Tibial artery (tissue), 4 donors: ENCODE results near the gene HOGA1.

ENCODE experiments used
- DNase-seq, 2 donors: peaks; one replicate each; pipeline ENCODE4 v3.0.0-alpha.2; 2019
- H3K27ac ChIP-seq, 2 donors: fragments of 200-600 bp; sonication (generic) in 1 of 2; 1 replicate in 1 of 2; 2 replicates in 1 of 2; pipeline ENCODE4 v1.5.1; 2018 to 2019; ENCODE audit warnings: mild to moderate bottlenecking in 1 of 2
- H3K27me3 ChIP-seq, 2 donors: fragments of 200-600 bp; sonication (generic) in 1 of 2; one replicate each; pipeline versions ENCODE4 v1.5.1 to v1.6.0; 2016 to 2019
- H3K36me3 ChIP-seq, 3 donors: fragments of 200-600 bp; sonication (generic) in 2 of 3; one replicate each; pipeline ENCODE4 v1.5.1; 2016 to 2019; ENCODE audit warnings: mild to moderate bottlenecking in 2 of 3
- H3K4me1 ChIP-seq, 4 donors: fragments of 200-600 bp; sonication (generic) in 2 of 4; 1 replicate in 3 of 4; 2 replicates in 1 of 4; pipeline ENCODE4 v1.5.1; 2016 to 2019
- H3K4me3 ChIP-seq, 2 donors: fragments of 200-600 bp; sonication (generic) in 1 of 2; 1 replicate in 1 of 2; 2 replicates in 1 of 2; pipeline ENCODE4 v1.5.1; 2018 to 2019; ENCODE audit warnings: mild to moderate bottlenecking in 2 of 2
- H3K9me3 ChIP-seq, 3 donors: fragments of 200-600 bp; sonication (generic) in 1 of 3; one replicate each; pipeline ENCODE4 v1.5.1; 2016 to 2019
- intact Hi-C: fragments of 100-400 bp; cut with DNase I; formaldehyde crosslinking; loops from one replicate; pipeline ENCODE4 v1.15.0; 2023; ENCODE audit warnings: low total_unique reads
- TF ChIP-seq, protein P1 (sequence below), 2 experiments: fragments of 200-600 bp in 1 of 2; fragments of 450-650 bp in 1 of 2; IDR thresholded peaks; one replicate each; pipeline ENCODE4 v1.5.1; 2017 to 2019; ENCODE audit warnings: antibody characterized with exemption in 2 of 2, mild to moderate bottlenecking in 1 of 2, moderate library complexity in 1 of 2

The HOGA1 gene

DNA sequence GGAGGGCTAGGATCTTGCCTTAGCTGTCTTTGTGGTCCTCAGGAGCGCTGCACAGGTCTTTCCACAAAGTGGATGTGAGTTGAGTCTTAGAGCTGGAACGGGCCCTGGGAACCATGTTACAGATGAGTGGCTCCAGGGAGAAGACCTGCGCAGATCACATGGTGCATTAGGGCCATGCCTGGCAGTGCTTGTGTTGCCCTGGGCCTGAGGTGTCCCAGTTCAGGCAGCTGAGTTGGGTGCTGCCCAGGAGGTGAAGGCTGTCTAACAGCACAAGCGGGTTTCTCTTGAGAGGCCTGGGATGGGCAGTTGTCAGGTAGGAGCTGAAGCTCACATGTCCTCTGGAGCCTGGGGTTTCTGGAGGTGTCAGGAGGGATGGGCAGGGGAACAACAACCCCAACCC is 45.4 kb upstream of the HOGA1 start:
- DNase-seq: no peak
- intact Hi-C loops: no loop called here
- Histone ChIP-seq H3K36me3 (no peaks in the 10 kb centered on the region), H3K9me3 (no peaks in the 10 kb centered on the region), H3K4me3 (no peak overlapping the region), H3K4me1 (peaks cover 4 to 55% (median 40%) of the 10 kb centered on the region in 4 donors), H3K27me3 (no peaks in the 10 kb centered on the region), H3K27ac (peak overlapping the region; percentile 14 to 88)
- TF ChIP-seq, protein P1, sequence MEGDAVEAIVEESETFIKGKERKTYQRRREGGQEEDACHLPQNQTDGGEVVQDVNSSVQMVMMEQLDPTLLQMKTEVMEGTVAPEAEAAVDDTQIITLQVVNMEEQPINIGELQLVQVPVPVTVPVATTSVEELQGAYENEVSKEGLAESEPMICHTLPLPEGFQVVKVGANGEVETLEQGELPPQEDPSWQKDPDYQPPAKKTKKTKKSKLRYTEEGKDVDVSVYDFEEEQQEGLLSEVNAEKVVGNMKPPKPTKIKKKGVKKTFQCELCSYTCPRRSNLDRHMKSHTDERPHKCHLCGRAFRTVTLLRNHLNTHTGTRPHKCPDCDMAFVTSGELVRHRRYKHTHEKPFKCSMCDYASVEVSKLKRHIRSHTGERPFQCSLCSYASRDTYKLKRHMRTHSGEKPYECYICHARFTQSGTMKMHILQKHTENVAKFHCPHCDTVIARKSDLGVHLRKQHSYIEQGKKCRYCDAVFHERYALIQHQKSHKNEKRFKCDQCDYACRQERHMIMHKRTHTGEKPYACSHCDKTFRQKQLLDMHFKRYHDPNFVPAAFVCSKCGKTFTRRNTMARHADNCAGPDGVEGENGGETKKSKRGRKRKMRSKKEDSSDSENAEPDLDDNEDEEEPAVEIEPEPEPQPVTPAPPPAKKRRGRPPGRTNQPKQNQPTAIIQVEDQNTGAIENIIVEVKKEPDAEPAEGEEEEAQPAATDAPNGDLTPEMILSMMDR (IDR thresholded peaks at IDR 0.05): no peak

DNA sequence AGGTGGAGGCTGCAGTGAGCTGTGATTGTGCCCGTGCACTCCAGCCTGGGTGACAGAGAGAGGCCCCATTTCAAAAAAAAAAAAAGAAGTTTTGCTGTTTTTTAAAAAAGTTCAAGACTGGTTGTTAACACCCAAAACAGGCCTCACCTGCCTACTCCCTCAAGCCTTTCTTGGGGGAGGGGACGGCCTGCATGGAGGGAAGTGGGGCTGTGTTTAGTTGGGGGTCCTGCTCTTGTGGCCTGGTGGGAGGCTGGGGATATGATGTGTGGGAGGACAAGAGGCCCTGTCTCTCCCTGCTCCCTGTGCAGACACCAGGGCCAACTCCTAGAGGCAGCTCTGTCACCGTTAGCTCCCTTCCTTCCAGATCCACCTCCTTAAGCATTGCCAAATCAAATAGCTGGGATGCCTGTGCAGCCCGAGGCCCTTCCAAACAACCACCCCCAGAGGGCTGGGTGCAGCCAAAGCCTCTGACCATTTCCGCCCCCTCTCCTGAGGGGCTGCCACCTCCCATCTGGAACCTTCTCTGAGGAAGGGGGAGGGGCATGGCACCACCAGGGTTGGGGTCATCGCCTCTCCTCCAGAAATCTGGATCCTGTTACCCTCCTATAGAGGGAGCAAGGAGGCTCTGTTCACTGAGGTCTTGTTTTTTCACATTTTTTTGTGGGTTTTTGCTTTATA is 44.5 kb upstream of the HOGA1 start:
- no peak for DNase-seq
- intact Hi-C loops: no loop called here
- TF ChIP-seq, protein P1 (IDR thresholded peaks at IDR 0.05): no peak
- no peak overlapping the region for H3K4me3 ChIP-seq
- H3K27me3 ChIP-seq: no peaks in the 10 kb centered on the region
- H3K4me1 ChIP-seq: peaks cover 4 to 57% (median 41%) of the 10 kb centered on the region in 4 donors
- H3K36me3 ChIP-seq: no peaks in the 10 kb centered on the region
- no peaks in the 10 kb centered on the region for H3K9me3 ChIP-seq
- peak overlapping the region; percentile 26 to 88 for H3K27ac ChIP-seq

DNA sequence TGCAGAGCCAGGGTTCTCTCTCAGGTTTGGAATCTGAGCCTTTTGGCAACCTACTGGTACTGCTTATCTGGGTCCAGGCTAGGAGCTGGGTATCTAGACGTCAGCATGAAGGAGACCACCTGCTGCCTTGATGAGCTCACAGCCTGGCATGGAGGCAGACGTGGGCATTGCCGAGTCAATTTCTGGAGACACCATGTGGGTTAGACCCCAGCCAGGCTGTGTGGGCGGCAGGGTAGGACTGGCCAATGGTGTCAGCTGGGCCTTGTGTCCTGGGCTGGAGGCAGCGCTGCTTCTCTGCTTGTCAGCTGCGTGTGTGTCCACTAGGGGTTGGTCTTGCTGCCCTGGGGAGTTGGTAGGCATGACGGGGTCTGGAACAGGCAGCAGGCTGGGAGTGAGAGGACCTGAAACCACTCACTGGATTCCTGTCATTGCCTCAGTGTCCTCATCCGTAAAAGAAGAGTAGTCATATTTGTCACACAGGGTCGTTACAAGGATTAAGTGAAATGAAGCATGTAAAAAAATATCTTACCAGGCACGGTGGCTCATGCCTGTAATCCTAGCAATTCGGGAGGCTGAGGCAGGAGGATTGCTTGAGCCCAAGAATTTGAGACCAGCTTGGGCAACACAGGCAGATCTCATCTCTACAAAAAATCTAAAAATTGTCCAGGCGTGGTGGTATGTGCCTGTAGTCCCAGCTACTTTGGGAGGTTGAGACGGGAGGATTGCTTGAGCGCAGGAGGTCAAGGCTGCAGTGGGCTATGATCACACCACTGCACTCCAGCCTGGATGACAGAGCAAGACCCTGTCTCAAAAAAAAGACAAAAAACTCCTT is 43.3 kb upstream of the HOGA1 start:
- Histone ChIP-seq H3K27me3 (no peaks in the 10 kb centered on the region), H3K9me3 (no peaks in the 10 kb centered on the region), H3K27ac (peak overlapping the region; percentile 38 to 88), H3K4me1 (peaks cover 4 to 57% (median 41%) of the 10 kb centered on the region in 4 donors), H3K4me3 (no peak overlapping the region), H3K36me3 (no peaks in the 10 kb centered on the region)
- intact Hi-C loops: no loop called here
- DNase-seq: peak in 1 of 2 donors; percentile 73
- TF ChIP-seq, protein P1 (IDR thresholded peaks at IDR 0.05): peak in 1 of 2 experiments; percentile 27

DNA sequence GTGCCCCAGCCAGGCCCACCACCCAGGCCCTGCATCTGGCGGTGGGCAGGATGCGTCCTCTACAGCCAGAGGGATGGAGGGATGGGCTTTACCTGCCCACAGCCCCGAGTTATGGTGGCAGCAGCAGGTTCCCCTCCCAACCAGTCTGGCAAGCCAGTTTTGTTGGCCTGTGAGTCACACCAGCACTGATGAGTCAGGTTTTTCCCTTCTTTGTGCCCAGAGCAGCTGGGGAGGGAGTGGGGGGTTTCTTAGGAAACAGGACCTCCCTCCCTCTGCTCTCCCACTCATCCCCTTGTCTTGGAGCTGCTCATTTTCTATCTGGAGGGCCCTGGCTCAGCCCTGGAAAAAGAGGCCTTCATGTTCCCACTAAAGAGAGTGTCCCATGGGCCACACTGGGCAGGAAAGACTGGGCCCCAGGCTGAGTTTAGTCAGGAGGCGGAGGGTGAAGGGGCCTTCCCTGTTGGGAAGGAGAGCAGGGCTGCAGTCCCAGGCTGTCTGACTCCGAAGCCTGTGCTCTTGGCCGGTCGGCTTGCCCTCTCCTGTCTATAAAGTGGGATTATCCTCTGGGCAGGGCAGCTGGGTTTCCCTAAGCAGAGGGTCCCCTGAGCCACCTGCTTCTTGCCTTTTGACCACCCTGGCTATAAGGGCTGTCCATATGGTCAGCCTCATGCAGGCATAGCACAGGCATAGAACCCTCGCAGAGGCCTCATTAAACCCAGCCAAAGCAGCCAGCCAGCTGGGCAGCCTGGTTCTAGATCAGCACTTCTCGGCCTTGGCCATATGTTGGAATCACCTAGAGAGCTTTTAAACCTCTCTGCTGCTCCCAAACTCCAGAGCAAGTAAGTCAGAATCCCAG is 41.8 kb upstream of the HOGA1 start:
- H3K4me3 ChIP-seq: no peak overlapping the region
- TF ChIP-seq, protein P1 (IDR thresholded peaks at IDR 0.05): no peak

DNA sequence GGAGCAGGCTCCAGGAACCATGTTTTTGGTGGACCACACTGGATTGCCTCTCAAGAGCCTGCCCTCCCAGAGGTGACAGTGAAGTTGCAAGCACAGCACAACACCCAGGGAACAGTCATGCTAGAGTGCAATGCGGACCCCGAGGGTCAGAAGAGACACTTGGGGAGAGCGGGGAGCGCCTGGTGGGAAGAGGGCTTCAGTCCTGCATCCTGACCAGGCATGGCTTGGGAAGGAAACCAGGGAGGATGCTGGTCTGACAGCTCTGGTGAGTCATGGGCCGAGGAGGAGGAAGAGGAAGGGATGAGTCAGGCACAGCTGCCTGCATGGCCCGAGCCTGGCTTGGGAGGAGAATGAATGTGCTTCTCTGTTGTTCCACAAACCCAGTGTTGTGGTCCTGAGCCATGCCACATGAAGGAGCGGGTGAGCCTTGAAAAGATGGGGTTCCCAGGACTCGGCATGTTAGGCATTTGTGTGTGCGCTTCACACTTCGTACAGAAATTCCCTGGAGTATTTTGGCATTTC is 41.1 kb upstream of the HOGA1 start:
- DNase-seq: peak; percentile 92 to 93
- H3K27me3 ChIP-seq: no peaks in the 10 kb centered on the region
- TF ChIP-seq, protein P1 (IDR thresholded peaks at IDR 0.05): no peak
- intact Hi-C loops: no loop called here
- no peaks in the 10 kb centered on the region for H3K9me3 ChIP-seq
- H3K4me3 ChIP-seq: no peak overlapping the region
- no peaks in the 10 kb centered on the region for H3K36me3 ChIP-seq
- H3K27ac ChIP-seq: peak overlapping the region; percentile 78 to 88
- peaks cover 4 to 58% (median 45%) of the 10 kb centered on the region in 4 donors for H3K4me1 ChIP-seq

More for the DNA sequence above, 41.8 kb upstream of the HOGA1 start:
- Histone ChIP-seq H3K36me3 (no peaks in the 10 kb centered on the region), H3K27ac (peak overlapping the region; percentile 78 to 88), H3K27me3 (no peaks in the 10 kb centered on the region), H3K9me3 (no peaks in the 10 kb centered on the region), H3K4me1 (peaks cover 4 to 57% (median 45%) of the 10 kb centered on the region in 4 donors)
- intact Hi-C loops: no loop called here
- peak; percentile 85 to 89 for DNase-seq
